WTC11 (cell line): ENCODE measurements around the gene SPINT2. TPM values are rescaled to one million over a fixed set of nuclear protein-coding genes. Genes with fewer than 3 reads are reported as not detected.

Experiments used
- ATAC-seq: fragments of 200-7000 bp; cut with Tn5 transposase; 2 replicates; pipeline ENCODE4 v1.10.0; 2021; ENCODE audit warnings: mild to moderate bottlenecking, moderate library complexity
- CTCF ChIA-PET: fragments of 300-600 bp; sonication (Branson Sonifier 250); formaldehyde crosslinking; loops from one replicate; lab custom pipeline; 2021; ENCODE audit warnings: antibody characterized with exemption; lab: Charles Lee
- POLR2A ChIA-PET: fragments of 350-600 bp; sonication (Branson Sonifier 250); formaldehyde crosslinking; loops from one replicate; lab custom pipeline; 2021; ENCODE audit warnings: antibody characterized with exemption; lab: Charles Lee
- DNase-seq: peaks from one replicate; pipeline ENCODE4 v3.0.0; 2021; ENCODE audit warnings: low spot score
- H3K27ac Mint-ChIP-seq: 2 replicates; pipeline ENCODE4 v1.8.0; 2021; ENCODE audit warnings: mixed read lengths
- H3K27me3 Mint-ChIP-seq: 2 replicates; pipeline ENCODE4 v1.8.0; 2021; ENCODE audit warnings: low read depth, mild to moderate bottlenecking, moderate library complexity, mixed read lengths
- H3K36me3 Mint-ChIP-seq: 2 replicates; pipeline ENCODE4 v1.8.0; 2021; ENCODE audit warnings: mixed read lengths
- H3K4me1 Mint-ChIP-seq: 2 replicates; pipeline ENCODE4 v1.8.0; 2022; ENCODE audit warnings: mixed read lengths
- H3K4me3 Mint-ChIP-seq: 2 replicates; pipeline ENCODE4 v1.8.0; 2021; ENCODE audit warnings: mild to moderate bottlenecking, moderate library complexity, mixed read lengths
- H3K9me3 Mint-ChIP-seq: 2 replicates; pipeline ENCODE4 v1.8.0; 2021; ENCODE audit warnings: mixed read lengths
- AFF4 ChIP-seq: sonication (generic); formaldehyde crosslinking; IDR thresholded peaks from 2 replicates; pipeline ENCODE4 v1.8.1; 2023; ENCODE audit warnings: mild to moderate bottlenecking, missing genetic modification reagents, borderline replicate concordance
- AR ChIP-seq: fragments of 250-450 bp; sonication (Bioruptor Pico); IDR thresholded peaks from 2 replicates; pipeline ENCODE4 v1.9.0; 2021; ENCODE audit warnings: mild to moderate bottlenecking
- ARID4B ChIP-seq: sonication (generic); formaldehyde crosslinking; IDR thresholded peaks from 2 replicates; pipeline ENCODE4 v1.8.0; 2023; ENCODE audit warnings: missing genetic modification reagents, mild to moderate bottlenecking, borderline replicate concordance
- ATF1 ChIP-seq: sonication (generic); formaldehyde crosslinking; IDR thresholded peaks from 2 replicates; pipeline ENCODE4 v1.8.1; 2023; ENCODE audit warnings: mild to moderate bottlenecking, moderate library complexity, missing genetic modification reagents
- ATF2 ChIP-seq: sonication (generic); formaldehyde crosslinking; IDR thresholded peaks from 2 replicates; pipeline ENCODE4 v1.8.1; 2022; ENCODE audit warnings: low read depth, missing genetic modification reagents, borderline replicate concordance
- CREB1 ChIP-seq: sonication (generic); formaldehyde crosslinking; IDR thresholded peaks from 2 replicates; pipeline ENCODE4 v1.8.0; 2023; ENCODE audit warnings: mild to moderate bottlenecking, missing genetic modification reagents
- E2F5 ChIP-seq: sonication (generic); formaldehyde crosslinking; IDR thresholded peaks from 2 replicates; pipeline ENCODE4 v1.8.1; 2022; ENCODE audit warnings: mild to moderate bottlenecking, moderate library complexity, missing genetic modification reagents
- EMX1 ChIP-seq: fragments of 250-450 bp; sonication (Bioruptor Pico); IDR thresholded peaks from 2 replicates; pipeline ENCODE4 v1.8.0; 2021; ENCODE audit warnings: mild to moderate bottlenecking
- FOXJ3 ChIP-seq: sonication (generic); formaldehyde crosslinking; IDR thresholded peaks from 2 replicates; pipeline ENCODE4 v1.9.0; 2021; ENCODE audit warnings: missing genetic modification reagents, mild to moderate bottlenecking, borderline replicate concordance
- HMGXB4 ChIP-seq: sonication (generic); formaldehyde crosslinking; IDR thresholded peaks from 2 replicates; pipeline ENCODE4 v1.8.1; 2023; ENCODE audit warnings: mild to moderate bottlenecking, moderate library complexity, missing genetic modification reagents
- PRRX2 ChIP-seq: fragments of 250-450 bp; sonication (Bioruptor Pico); IDR thresholded peaks from 2 replicates; pipeline ENCODE4 v1.8.0; 2021; ENCODE audit warnings: mild to moderate bottlenecking
- USF2 ChIP-seq: sonication (generic); formaldehyde crosslinking; IDR thresholded peaks from 2 replicates; pipeline ENCODE4 v1.8.1; 2023; ENCODE audit warnings: mild to moderate bottlenecking, missing genetic modification reagents, moderate library complexity
- ZNF232 ChIP-seq: sonication (generic); formaldehyde crosslinking; IDR thresholded peaks from 2 replicates; pipeline ENCODE4 v1.8.0; 2022; ENCODE audit warnings: mild to moderate bottlenecking, missing genetic modification reagents
- ZSCAN18 ChIP-seq: fragments of 250-450 bp; sonication (Bioruptor Pico); IDR thresholded peaks from 2 replicates; pipeline ENCODE4 v2.1.2; 2022; ENCODE audit warnings: mild to moderate bottlenecking, moderate library complexity
- total RNA-seq: library from RNA; stranded (reverse); gene quantifications from 3 replicates; pipeline ENCODE4 v1.2.3, GENCODE V29; 2021

The SPINT2 gene
- total RNA-seq, 1 experiment from 2014 or later = 335 TPM

GRCh38 chr19:38245826-38246498 is 18.4 kb upstream of the SPINT2 start (continued):
- TF ChIP-seq ATF2 (no peak), FOXJ3 (CRISPR knock-in tag) (no peak), ZSCAN18 (CRISPR knock-in tag) (no peak), ATF1 (CRISPR knock-in tag) (no peak), ZNF232 (no peak), CREB1 (CRISPR knock-in tag) (no peak), AFF4 (CRISPR knock-in tag) (no peak), HMGXB4 (CRISPR knock-in tag) (no peak)

- no peak overlapping the region for H3K27ac Mint-ChIP-seq
- CTCF ChIA-PET = interaction anchor here (0.6 to 7.9 kb wide), 4 partner anchors 9 to 105 kb away, joined by 4 to 100 read pairs (median 25); partner anchors contain the start of gene PPP1R14A
- H3K4me1 Mint-ChIP-seq = peaks cover 29% of the 10 kb centered on the region
- DNase-seq (no peak), ATAC-seq (no peak)
- H3K36me3 Mint-ChIP-seq = no peaks in the 10 kb centered on the region
- no peaks in the 10 kb centered on the region for H3K9me3 Mint-ChIP-seq
- no peak for TF ChIP-seq ARID4B (CRISPR knock-in tag)
- TF ChIP-seq USF2 (CRISPR knock-in tag) = no peak
- TF ChIP-seq EMX1 (CRISPR knock-in tag) = no peak
- no peak for TF ChIP-seq PRRX2 (CRISPR knock-in tag)
- TF ChIP-seq AR (CRISPR knock-in tag) = no peak
- TF ChIP-seq FOXJ3 (CRISPR knock-in tag) = no peak
- no peak for TF ChIP-seq E2F5
- H3K27me3 Mint-ChIP-seq = peaks cover 2% of the 10 kb centered on the region; the same call in 1 of the 2 replicates
- POLR2A ChIA-PET = no interaction called here
- no peak overlapping the region for H3K4me3 Mint-ChIP-seq
Measured at GRCh38 chr19:38247126-38247525, 17.2 kb upstream of the SPINT2 start.
